VCaP (cell line): ENCODE data around the gene EFHD2.
"Not testable (repeated sequence)": the region's sequence is repeated elsewhere in the genome, so short reads cannot be mapped to it uniquely, and the experiment has no call there.

Experiments used
- H3K27ac ChIP-seq: fragments of 450-650 bp; 2 replicates; pipeline ENCODE4 v1.5.1; 2017
- TF ChIP-seq, protein P1 (sequence below): fragments of 450-650 bp; conservative IDR thresholded peaks from 2 replicates; pipeline ENCODE4 v1.5.1; 2017; ENCODE audit warnings: mild to moderate bottlenecking, moderate library complexity

EFHD2 gene

DNA sequence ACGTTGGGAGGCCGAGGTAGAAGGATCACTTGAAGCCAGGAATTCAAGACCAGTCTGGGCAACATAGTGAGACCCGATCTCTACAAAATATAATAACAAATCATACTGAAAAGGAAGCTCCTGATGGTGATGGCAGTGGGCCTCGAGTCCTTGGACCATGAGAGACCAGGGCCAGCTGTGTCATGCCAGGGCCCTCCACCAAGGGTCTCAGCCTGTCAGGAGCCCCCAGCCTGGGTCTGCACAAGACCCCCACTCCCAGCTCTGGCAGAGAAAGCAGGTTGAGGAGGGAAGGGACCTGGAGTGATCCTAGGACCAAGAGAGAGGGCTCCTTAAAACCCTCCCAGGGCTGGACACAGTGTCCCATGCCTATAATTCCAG lies 21.9 kb downstream of the EFHD2 start:
- no peak overlapping the region for H3K27ac ChIP-seq
- TF ChIP-seq, protein P1, sequence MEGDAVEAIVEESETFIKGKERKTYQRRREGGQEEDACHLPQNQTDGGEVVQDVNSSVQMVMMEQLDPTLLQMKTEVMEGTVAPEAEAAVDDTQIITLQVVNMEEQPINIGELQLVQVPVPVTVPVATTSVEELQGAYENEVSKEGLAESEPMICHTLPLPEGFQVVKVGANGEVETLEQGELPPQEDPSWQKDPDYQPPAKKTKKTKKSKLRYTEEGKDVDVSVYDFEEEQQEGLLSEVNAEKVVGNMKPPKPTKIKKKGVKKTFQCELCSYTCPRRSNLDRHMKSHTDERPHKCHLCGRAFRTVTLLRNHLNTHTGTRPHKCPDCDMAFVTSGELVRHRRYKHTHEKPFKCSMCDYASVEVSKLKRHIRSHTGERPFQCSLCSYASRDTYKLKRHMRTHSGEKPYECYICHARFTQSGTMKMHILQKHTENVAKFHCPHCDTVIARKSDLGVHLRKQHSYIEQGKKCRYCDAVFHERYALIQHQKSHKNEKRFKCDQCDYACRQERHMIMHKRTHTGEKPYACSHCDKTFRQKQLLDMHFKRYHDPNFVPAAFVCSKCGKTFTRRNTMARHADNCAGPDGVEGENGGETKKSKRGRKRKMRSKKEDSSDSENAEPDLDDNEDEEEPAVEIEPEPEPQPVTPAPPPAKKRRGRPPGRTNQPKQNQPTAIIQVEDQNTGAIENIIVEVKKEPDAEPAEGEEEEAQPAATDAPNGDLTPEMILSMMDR: no peak

GRCh38 chr1:15432324-15432723 lies 22.6 kb downstream of the EFHD2 start:
- no peak overlapping the region for H3K27ac ChIP-seq
- TF ChIP-seq, protein P1: no peak

DNA sequence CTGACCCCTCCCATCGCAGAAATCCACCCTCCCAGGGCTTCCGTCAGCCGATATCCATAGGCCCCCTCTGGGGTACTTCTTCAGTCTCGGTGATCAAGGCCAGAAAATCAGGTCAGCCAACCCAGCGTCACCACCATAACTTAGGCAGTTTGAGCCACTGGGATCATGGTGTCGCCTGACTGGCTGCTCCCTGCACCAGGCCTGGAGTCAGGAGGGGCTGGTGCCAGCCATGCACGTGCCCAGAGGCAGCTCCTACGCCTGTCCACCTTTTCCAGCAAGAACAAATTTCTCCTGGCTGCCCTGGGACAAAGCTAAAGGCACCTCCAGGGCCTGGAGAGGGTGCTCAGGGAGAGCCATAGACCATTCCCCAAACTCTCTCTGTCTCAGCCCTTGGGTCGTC lies 23.8 kb downstream of the EFHD2 start:
- TF ChIP-seq, protein P1: no peak
- H3K27ac ChIP-seq: no peak overlapping the region

DNA sequence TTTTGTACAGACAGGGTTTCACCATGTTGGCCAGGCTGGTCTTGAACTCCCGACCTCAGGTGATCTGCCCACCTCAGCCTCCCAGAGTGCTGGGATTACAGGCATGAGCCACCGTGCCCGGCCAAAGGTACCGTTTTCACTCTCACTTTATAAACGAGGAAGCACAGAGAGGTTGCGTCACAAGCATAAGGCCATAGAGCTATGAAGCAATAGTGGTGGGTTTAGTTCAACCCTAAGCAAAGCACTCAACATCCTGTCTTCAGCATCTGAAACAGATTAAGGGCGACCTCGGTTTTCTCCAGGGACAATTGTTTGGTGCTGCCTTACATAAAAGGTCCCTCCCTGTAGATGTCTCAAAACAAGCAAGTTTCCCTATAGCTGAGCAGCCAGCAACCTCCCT lies 25.1 kb downstream of the EFHD2 start:
- H3K27ac ChIP-seq: not testable (repeated sequence)

GRCh38 chr1:15435239-15436077 lies 25.8 kb downstream of the EFHD2 start:
- TF ChIP-seq, protein P1: no peak

GRCh38 chr1:15436881-15437442 lies 27.3 kb downstream of the EFHD2 start:
- TF ChIP-seq, protein P1: no peak
- no peak overlapping the region for H3K27ac ChIP-seq

More at GRCh38 chr1:15435239-15436077, 25.8 kb downstream of the EFHD2 start:
- no peak overlapping the region for H3K27ac ChIP-seq

GRCh38 chr1:15439325-15439724 lies 29.6 kb downstream of the EFHD2 start:
- TF ChIP-seq, protein P1: no peak
- no peak overlapping the region for H3K27ac ChIP-seq

DNA sequence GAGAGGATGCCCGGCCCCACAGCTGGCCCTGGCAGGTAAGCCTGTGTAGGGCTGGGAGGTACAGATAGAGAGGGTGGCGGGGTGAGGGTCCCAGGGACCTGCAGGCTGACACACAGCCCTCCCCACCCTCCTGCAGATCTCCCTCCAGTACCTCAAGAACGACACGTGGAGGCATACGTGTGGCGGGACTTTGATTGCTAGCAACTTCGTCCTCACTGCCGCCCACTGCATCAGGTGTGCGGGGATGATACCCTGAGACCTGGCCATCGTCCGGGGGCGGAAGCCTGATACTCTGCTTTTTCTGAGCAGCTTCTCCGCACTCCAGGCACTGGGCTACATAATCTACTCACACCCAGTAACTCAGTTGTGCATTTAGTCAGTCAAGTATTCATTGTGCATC lies 30.7 kb downstream of the EFHD2 start:
- H3K27ac ChIP-seq: no peak overlapping the region

More for the DNA sequence above, 30.7 kb downstream of the EFHD2 start:
- TF ChIP-seq, protein P1: no peak
